Left renal pelvis (tissue), 4 donors: ENCODE results near the gene SEMA5B. TPM values are rescaled to one million over a fixed set of nuclear protein-coding genes. Genes with fewer than 3 reads are reported as not detected.
A peak's percentile ranks its signal among the peaks of the same experiment; 100 is the strongest.

Source experiments
- DNase-seq, 4 donors: peaks; one replicate each; pipeline ENCODE4 v3.0.0-alpha.2; 2013; ENCODE audit warnings: low read depth in 4 of 4, low spot score in 3 of 4
- polyA plus RNA-seq, 4 donors: library from polyadenylated mRNA; unstranded; fragments of 120-200 nt; gene quantifications; one replicate each; pipeline ENCODE4 v1.2.1, GENCODE V29; 2013; ENCODE audit not compliant: insufficient read length in 4 of 4

Gene SEMA5B
- polyA plus RNA-seq: 10 to 100 TPM; 20.2 to 29.4 (median 25.0) TPM

GRCh38 chr3:123027292-123028232 lies at the start of gene SEMA5B:
TSS of gene SEMA5B (minus strand) at chr3:123027763. CDS start at chr3:122961263, 66,500 bp downstream.
- DNase-seq: peak in 2 of 4 donors; percentile 47 to 58

- DNase-seq: no peak
These were observed 49.2 kb upstream of the SEMA5B start for GRCh38 chr3:123076496-123077418.

- no peak for DNase-seq
These were observed 48.5 kb upstream of the SEMA5B start for GRCh38 chr3:123076112-123076495.

GRCh38 chr3:123075359-123075758 lies 47.8 kb upstream of the SEMA5B start:
- DNase-seq: no peak

GRCh38 chr3:123072564-123072963 lies 45.0 kb upstream of the SEMA5B start:
- DNase-seq: no peak

GRCh38 chr3:123072152-123072551 lies 44.6 kb upstream of the SEMA5B start:
- DNase-seq: no peak

GRCh38 chr3:123071581-123071980 lies 44.0 kb upstream of the SEMA5B start:
- DNase-seq: no peak

- DNase-seq: no peak
These were observed 43.6 kb upstream of the SEMA5B start for GRCh38 chr3:123071146-123071545.

GRCh38 chr3:123070510-123070909 lies 42.9 kb upstream of the SEMA5B start:
- no peak for DNase-seq

- no peak for DNase-seq
These were observed 41.2 kb upstream of the SEMA5B start for GRCh38 chr3:123068601-123069381.

GRCh38 chr3:123067689-123068600 lies 40.4 kb upstream of the SEMA5B start:
- DNase-seq: no peak

- DNase-seq: peak; percentile 64 to 70 (median 66)
These were observed 39.5 kb upstream of the SEMA5B start, which contains the start of gene PDIA5 for GRCh38 chr3:123066896-123067688. TSS of gene PDIA5 (plus strand) at chr3:123067025. CDS start at chr3:123067165, 140 bp downstream.

- no peak for DNase-seq
These were observed 39.0 kb upstream of the SEMA5B start for GRCh38 chr3:123066599-123066895.

GRCh38 chr3:123064914-123065313 lies 37.4 kb upstream of the SEMA5B start:
- no peak for DNase-seq

- DNase-seq: no peak
These were observed 36.9 kb upstream of the SEMA5B start for GRCh38 chr3:123064506-123064905.

- DNase-seq: no peak
These were observed 35.5 kb upstream of the SEMA5B start for GRCh38 chr3:123063034-123063433.

- no peak for DNase-seq
These were observed 34.3 kb upstream of the SEMA5B start for GRCh38 chr3:123061856-123062255.

- no peak for DNase-seq
These were observed 32.5 kb upstream of the SEMA5B start for GRCh38 chr3:123060054-123060453.

- DNase-seq: no peak
These were observed 30.9 kb upstream of the SEMA5B start for GRCh38 chr3:123058505-123058904.
